SK-N-SH treated with all-trans-retinoic acid at 6 μM for 48 hours (cell line): ENCODE results near the gene TRPM1.

ENCODE experiments used
- ATAC-seq: fragments of 200-7000 bp; cut with Tn5 transposase; 3 replicates; pipeline ENCODE4 v1.9.1; 2020; ENCODE audit warnings: mild to moderate bottlenecking, moderate library complexity
- ARNTL ChIP-seq: fragments of 450-650 bp; formaldehyde crosslinking; IDR thresholded peaks from 2 replicates; pipeline ENCODE4 v1.5.0; 2020; ENCODE audit warnings: low read depth, mild to moderate bottlenecking, moderate library complexity, borderline replicate concordance
- BACH2 ChIP-seq: fragments of 250-450 bp; sonication (Bioruptor Pico); IDR thresholded peaks from 2 replicates; pipeline ENCODE4 v1.9.0; 2021; ENCODE audit warnings: mild to moderate bottlenecking, borderline replicate concordance
- CSDC2 ChIP-seq: fragments of 250-450 bp; sonication (Bioruptor Pico); IDR thresholded peaks from 2 replicates; pipeline ENCODE4 v1.5.0; 2020; ENCODE audit warnings: mild to moderate bottlenecking, moderate library complexity
- ESRRG ChIP-seq: fragments of 250-450 bp; sonication (Bioruptor Pico); IDR thresholded peaks from 2 replicates; pipeline ENCODE4 v1.6.1; 2021; ENCODE audit warnings: mild to moderate bottlenecking
- GLIS3 ChIP-seq: fragments of 250-450 bp; sonication (Bioruptor Pico); IDR thresholded peaks from 2 replicates; pipeline ENCODE4 v1.5.0; 2020; ENCODE audit warnings: mild to moderate bottlenecking, moderate library complexity
- ISL1 ChIP-seq: fragments of 250-450 bp; sonication (Bioruptor Pico); IDR thresholded peaks from 2 replicates; pipeline ENCODE4 v2.1.2; 2022; ENCODE audit warnings: mild to moderate bottlenecking, moderate library complexity
- PPARA ChIP-seq: fragments of 250-450 bp; sonication (Bioruptor Pico); IDR thresholded peaks from 2 replicates; pipeline ENCODE4 v1.5.0; 2020; ENCODE audit warnings: mild to moderate bottlenecking, borderline replicate concordance
- RARB ChIP-seq: fragments of 250-450 bp; sonication (Bioruptor Pico); IDR thresholded peaks from 2 replicates; pipeline ENCODE4 v1.8.0; 2021; ENCODE audit warnings: mild to moderate bottlenecking, moderate library complexity
- SNAI2 ChIP-seq: fragments of 250-450 bp; sonication (Bioruptor Pico); IDR thresholded peaks from 2 replicates; pipeline ENCODE4 v1.5.0; 2020; ENCODE audit warnings: mild to moderate bottlenecking, moderate library complexity
- TCF4 ChIP-seq: fragments of 250-450 bp; sonication (Bioruptor Pico); IDR thresholded peaks from 2 replicates; pipeline ENCODE4 v1.8.0; 2021; ENCODE audit warnings: mild to moderate bottlenecking, moderate library complexity, borderline replicate concordance
- TOX ChIP-seq: fragments of 250-450 bp; sonication (Bioruptor Pico); IDR thresholded peaks from 2 replicates; pipeline ENCODE4 v1.8.0; 2021; ENCODE audit warnings: mild to moderate bottlenecking, moderate library complexity, borderline replicate concordance
- ZC3H10 ChIP-seq: fragments of 250-450 bp; sonication (Bioruptor Pico); IDR thresholded peaks from 2 replicates; pipeline ENCODE4 v1.5.1; 2021; ENCODE audit warnings: mild to moderate bottlenecking, moderate library complexity
- ZFP3 ChIP-seq: fragments of 250-450 bp; sonication (Bioruptor Pico); IDR thresholded peaks from 2 replicates; pipeline ENCODE4 v1.5.0; 2020; ENCODE audit warnings: mild to moderate bottlenecking, moderate library complexity
- ZNF565 ChIP-seq: fragments of 450-650 bp; formaldehyde crosslinking; conservative IDR thresholded peaks from 2 replicates; pipeline ENCODE4 v1.5.0; 2020; ENCODE audit warnings: low read depth, mild to moderate bottlenecking, moderate library complexity
- ZNF70 ChIP-seq: fragments of 450-650 bp; formaldehyde crosslinking; IDR thresholded peaks from 2 replicates; pipeline ENCODE4 v1.5.0; 2020; ENCODE audit warnings: mild to moderate bottlenecking, moderate library complexity
- ZNF8 ChIP-seq: fragments of 450-650 bp; formaldehyde crosslinking; IDR thresholded peaks from 2 replicates; pipeline ENCODE4 v1.5.0; 2020; ENCODE audit warnings: mild to moderate bottlenecking, moderate library complexity
- TF ChIP-seq, protein P1 (sequence below): fragments of 250-450 bp; sonication (Bioruptor Pico); IDR thresholded peaks from 2 replicates; pipeline ENCODE4 v1.8.0; 2021; ENCODE audit warnings: low read depth, mild to moderate bottlenecking, moderate library complexity, borderline replicate concordance
- TF ChIP-seq, protein P2 (sequence below): fragments of 250-450 bp; sonication (Bioruptor Pico); IDR thresholded peaks from 2 replicates; pipeline ENCODE4 v1.5.1; 2020; ENCODE audit warnings: low read depth, mild to moderate bottlenecking, moderate library complexity
- TF ChIP-seq, protein P3 (sequence below): fragments of 250-450 bp; sonication (Bioruptor Pico); IDR thresholded peaks from 2 replicates; pipeline ENCODE4 v1.5.1; 2021; ENCODE audit warnings: mild to moderate bottlenecking, moderate library complexity
- TF ChIP-seq, protein P4 (sequence below): fragments of 250-450 bp; sonication (Bioruptor Pico); IDR thresholded peaks from 2 replicates; pipeline ENCODE4 v1.5.0; 2020; ENCODE audit warnings: mild to moderate bottlenecking, moderate library complexity
- TF ChIP-seq, protein P5 (sequence below): fragments of 250-450 bp; sonication (Bioruptor Pico); IDR thresholded peaks from 2 replicates; pipeline ENCODE4 v1.8.0; 2020; ENCODE audit warnings: mild to moderate bottlenecking, moderate library complexity, borderline replicate concordance

TRPM1 gene

DNA sequence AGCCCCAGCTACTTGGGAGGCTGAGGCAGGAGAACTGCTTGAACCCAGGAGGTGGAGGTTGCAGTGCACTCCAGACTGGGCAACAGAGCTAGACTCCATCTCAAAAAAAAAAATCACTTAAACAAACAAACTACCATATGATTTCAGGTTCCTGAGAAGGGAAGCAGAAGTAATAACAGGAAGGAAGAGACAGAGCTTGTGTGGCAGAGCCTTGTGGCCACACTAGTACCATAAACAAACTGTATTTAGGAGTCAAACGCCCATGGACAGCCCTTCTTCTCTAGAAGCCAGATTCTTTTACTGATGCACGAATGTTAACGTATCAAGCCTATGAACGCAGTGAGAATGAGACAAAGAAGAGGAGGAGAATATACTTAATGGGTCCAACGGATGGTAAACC, 122.1 kb downstream of the TRPM1 start:
- TF ChIP-seq RARB (CRISPR knock-in tag) (no peak), ZNF8 (CRISPR knock-in tag) (no peak), ISL1 (no peak), PPARA (CRISPR knock-in tag) (no peak), TOX (CRISPR knock-in tag) (no peak), ZNF70 (no peak), ESRRG (no peak), TCF4 (CRISPR knock-in tag) (no peak), GLIS3 (CRISPR knock-in tag) (no peak), CSDC2 (CRISPR knock-in tag) (no peak), SNAI2 (CRISPR knock-in tag) (no peak), ZC3H10 (no peak), ZFP3 (CRISPR knock-in tag) (no peak), ARNTL (CRISPR knock-in tag) (no peak), ZNF565 (CRISPR knock-in tag) (no peak)
- TF ChIP-seq, protein P1, sequence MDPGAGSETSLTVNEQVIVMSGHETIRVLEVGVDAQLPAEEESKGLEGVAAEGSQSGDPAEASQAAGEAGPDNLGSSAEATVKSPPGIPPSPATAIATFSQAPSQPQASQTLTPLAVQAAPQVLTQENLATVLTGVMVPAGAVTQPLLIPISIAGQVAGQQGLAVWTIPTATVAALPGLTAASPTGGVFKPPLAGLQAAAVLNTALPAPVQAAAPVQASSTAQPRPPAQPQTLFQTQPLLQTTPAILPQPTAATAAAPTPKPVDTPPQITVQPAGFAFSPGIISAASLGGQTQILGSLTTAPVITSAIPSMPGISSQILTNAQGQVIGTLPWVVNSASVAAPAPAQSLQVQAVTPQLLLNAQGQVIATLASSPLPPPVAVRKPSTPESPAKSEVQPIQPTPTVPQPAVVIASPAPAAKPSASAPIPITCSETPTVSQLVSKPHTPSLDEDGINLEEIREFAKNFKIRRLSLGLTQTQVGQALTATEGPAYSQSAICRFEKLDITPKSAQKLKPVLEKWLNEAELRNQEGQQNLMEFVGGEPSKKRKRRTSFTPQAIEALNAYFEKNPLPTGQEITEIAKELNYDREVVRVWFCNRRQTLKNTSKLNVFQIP (CRISPR knock-in tag): no peak
- TF ChIP-seq, protein P2, sequence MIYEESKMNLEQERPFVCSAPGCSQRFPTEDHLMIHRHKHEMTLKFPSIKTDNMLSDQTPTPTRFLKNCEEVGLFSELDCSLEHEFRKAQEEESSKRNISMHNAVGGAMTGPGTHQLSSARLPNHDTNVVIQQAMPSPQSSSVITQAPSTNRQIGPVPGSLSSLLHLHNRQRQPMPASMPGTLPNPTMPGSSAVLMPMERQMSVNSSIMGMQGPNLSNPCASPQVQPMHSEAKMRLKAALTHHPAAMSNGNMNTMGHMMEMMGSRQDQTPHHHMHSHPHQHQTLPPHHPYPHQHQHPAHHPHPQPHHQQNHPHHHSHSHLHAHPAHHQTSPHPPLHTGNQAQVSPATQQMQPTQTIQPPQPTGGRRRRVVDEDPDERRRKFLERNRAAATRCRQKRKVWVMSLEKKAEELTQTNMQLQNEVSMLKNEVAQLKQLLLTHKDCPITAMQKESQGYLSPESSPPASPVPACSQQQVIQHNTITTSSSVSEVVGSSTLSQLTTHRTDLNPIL (CRISPR knock-in tag): no peak
- TF ChIP-seq, protein P3, sequence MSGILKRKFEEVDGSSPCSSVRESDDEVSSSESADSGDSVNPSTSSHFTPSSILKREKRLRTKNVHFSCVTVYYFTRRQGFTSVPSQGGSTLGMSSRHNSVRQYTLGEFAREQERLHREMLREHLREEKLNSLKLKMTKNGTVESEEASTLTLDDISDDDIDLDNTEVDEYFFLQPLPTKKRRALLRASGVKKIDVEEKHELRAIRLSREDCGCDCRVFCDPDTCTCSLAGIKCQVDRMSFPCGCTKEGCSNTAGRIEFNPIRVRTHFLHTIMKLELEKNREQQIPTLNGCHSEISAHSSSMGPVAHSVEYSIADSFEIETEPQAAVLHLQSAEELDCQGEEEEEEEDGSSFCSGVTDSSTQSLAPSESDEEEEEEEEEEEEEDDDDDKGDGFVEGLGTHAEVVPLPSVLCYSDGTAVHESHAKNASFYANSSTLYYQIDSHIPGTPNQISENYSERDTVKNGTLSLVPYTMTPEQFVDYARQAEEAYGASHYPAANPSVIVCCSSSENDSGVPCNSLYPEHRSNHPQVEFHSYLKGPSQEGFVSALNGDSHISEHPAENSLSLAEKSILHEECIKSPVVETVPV (CRISPR knock-in tag): no peak
- TF ChIP-seq, protein P4, sequence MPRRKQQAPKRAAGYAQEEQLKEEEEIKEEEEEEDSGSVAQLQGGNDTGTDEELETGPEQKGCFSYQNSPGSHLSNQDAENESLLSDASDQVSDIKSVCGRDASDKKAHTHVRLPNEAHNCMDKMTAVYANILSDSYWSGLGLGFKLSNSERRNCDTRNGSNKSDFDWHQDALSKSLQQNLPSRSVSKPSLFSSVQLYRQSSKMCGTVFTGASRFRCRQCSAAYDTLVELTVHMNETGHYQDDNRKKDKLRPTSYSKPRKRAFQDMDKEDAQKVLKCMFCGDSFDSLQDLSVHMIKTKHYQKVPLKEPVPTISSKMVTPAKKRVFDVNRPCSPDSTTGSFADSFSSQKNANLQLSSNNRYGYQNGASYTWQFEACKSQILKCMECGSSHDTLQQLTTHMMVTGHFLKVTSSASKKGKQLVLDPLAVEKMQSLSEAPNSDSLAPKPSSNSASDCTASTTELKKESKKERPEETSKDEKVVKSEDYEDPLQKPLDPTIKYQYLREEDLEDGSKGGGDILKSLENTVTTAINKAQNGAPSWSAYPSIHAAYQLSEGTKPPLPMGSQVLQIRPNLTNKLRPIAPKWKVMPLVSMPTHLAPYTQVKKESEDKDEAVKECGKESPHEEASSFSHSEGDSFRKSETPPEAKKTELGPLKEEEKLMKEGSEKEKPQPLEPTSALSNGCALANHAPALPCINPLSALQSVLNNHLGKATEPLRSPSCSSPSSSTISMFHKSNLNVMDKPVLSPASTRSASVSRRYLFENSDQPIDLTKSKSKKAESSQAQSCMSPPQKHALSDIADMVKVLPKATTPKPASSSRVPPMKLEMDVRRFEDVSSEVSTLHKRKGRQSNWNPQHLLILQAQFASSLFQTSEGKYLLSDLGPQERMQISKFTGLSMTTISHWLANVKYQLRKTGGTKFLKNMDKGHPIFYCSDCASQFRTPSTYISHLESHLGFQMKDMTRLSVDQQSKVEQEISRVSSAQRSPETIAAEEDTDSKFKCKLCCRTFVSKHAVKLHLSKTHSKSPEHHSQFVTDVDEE (CRISPR knock-in tag): no peak
- TF ChIP-seq, protein P5, sequence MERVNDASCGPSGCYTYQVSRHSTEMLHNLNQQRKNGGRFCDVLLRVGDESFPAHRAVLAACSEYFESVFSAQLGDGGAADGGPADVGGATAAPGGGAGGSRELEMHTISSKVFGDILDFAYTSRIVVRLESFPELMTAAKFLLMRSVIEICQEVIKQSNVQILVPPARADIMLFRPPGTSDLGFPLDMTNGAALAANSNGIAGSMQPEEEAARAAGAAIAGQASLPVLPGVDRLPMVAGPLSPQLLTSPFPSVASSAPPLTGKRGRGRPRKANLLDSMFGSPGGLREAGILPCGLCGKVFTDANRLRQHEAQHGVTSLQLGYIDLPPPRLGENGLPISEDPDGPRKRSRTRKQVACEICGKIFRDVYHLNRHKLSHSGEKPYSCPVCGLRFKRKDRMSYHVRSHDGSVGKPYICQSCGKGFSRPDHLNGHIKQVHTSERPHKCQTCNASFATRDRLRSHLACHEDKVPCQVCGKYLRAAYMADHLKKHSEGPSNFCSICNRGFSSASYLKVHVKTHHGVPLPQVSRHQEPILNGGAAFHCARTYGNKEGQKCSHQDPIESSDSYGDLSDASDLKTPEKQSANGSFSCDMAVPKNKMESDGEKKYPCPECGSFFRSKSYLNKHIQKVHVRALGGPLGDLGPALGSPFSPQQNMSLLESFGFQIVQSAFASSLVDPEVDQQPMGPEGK (CRISPR knock-in tag): no peak

DNA sequence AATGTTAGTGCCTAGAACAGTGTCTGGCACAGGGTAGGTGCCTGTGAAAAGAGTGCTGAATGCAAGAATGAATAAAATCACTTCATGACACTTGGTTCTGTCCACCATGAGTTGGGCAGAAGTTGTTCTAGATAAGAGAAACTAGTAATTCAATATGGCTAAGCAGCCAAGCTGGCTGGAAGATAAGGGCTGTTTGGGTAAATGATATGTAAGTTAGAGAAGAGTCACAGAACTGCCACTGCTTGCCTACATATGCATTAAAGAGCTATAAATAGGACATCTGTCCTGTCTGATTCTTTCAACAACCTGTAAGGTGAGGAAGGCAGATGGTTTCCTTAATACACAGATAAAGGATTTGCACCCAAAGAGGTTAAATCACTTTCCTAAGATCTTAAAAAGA, 123.2 kb downstream of the TRPM1 start:
- no peak for ATAC-seq
- TF ChIP-seq, protein P1 (CRISPR knock-in tag): no peak
- TF ChIP-seq, protein P3 (CRISPR knock-in tag): no peak
- TF ChIP-seq ISL1: no peak
- TF ChIP-seq TOX (CRISPR knock-in tag): no peak
- TF ChIP-seq BACH2 (CRISPR knock-in tag): no peak

More for the DNA sequence above, 122.1 kb downstream of the TRPM1 start:
- no peak for ATAC-seq
